ENCODE results near the gene CD300LF.

- TF ChIP-seq CTCF (IDR thresholded peaks at IDR 0.05) (no peak), POLR2A (IDR thresholded peaks at IDR 0.05) (no peak)
Observed at GRCh38 chr17:74703311-74703710, 9.4 kb downstream of the CD300LF start.

All from uterus (tissue), 2 donors.